GM18520 (cell line): ENCODE measurements around the gene WWP2.

Experiments
- ATAC-seq: cut with Tn5 transposase; IDR thresholded peaks from one replicate; pipeline ENCODE4 v1.9.1; 2021; ENCODE audit not compliant: unreplicated experiment

Gene WWP2

GRCh38 chr16:69855592-69855991 is 93.5 kb downstream of the WWP2 start:
- ATAC-seq: no peak

GRCh38 chr16:69858191-69859104 is 96.3 kb downstream of the WWP2 start:
- no peak for ATAC-seq

- no peak for ATAC-seq
Measured at GRCh38 chr16:69859105-69859989, 97.2 kb downstream of the WWP2 start.

GRCh38 chr16:69860233-69861231 is 98.4 kb downstream of the WWP2 start:
- no peak for ATAC-seq

GRCh38 chr16:69861292-69862030 is 99.3 kb downstream of the WWP2 start:
- ATAC-seq: no peak

GRCh38 chr16:69863401-69864281 is 101.5 kb downstream of the WWP2 start:
- ATAC-seq: no peak

GRCh38 chr16:69865701-69866100 is 103.6 kb downstream of the WWP2 start:
- ATAC-seq: no peak

GRCh38 chr16:69867784-69868560 is 105.8 kb downstream of the WWP2 start:
- no peak for ATAC-seq

GRCh38 chr16:69870761-69871160 is 108.6 kb downstream of the WWP2 start:
- ATAC-seq: no peak

GRCh38 chr16:69871708-69872107 is 109.6 kb downstream of the WWP2 start:
- no peak for ATAC-seq

GRCh38 chr16:69872888-69873287 is 110.8 kb downstream of the WWP2 start:
- no peak for ATAC-seq

GRCh38 chr16:69873783-69874182 is 111.7 kb downstream of the WWP2 start:
- ATAC-seq: no peak

- no peak for ATAC-seq
Measured at GRCh38 chr16:69874271-69874670, 112.1 kb downstream of the WWP2 start.

GRCh38 chr16:69880640-69881133 is 118.6 kb downstream of the WWP2 start:
- no peak for ATAC-seq

- ATAC-seq: no peak
Measured at GRCh38 chr16:69881141-69881540, 119.0 kb downstream of the WWP2 start.

GRCh38 chr16:69883744-69884143 is 121.6 kb downstream of the WWP2 start:
- no peak for ATAC-seq

- no peak for ATAC-seq
Measured at GRCh38 chr16:69885722-69886121, 123.6 kb downstream of the WWP2 start.

- no peak for ATAC-seq
Measured at GRCh38 chr16:69886726-69887125, 124.6 kb downstream of the WWP2 start.
